ENCODE measurements around the gene HLA-F. TPM values are rescaled to one million over a fixed set of nuclear protein-coding genes. Genes with fewer than 3 reads are reported as not detected.

HLA-F gene
- polyA plus RNA-seq, 1 of the 3 experiments (the other 2 are of a cell fraction): 0.31 TPM

- ChIA-PET POLR2A (no interaction called here), CTCF (interaction anchor here (1.1 kb wide), 1 partner anchor 9 kb away, joined by 3 read pairs; no protein-coding TSS in a partner anchor)
- Histone ChIP-seq H4K20me1 (ENCODE audit: insufficient read depth) (no peaks in the 10 kb centered on the region), H3K36me3 (replicated peaks in 1 of 2; ENCODE audit: control insufficient read depth in 1 of 2, insufficient read depth in 2 of 2, low read length in 1 of 2) (no peaks in the 10 kb centered on the region), H3K9me2 (no peaks in the 10 kb centered on the region), H3K9ac (no peak overlapping the region), H3K79me2 (ENCODE audit: insufficient read depth) (no peaks in the 10 kb centered on the region), H3K4me1 (ENCODE audit: control insufficient read depth in 1 of 2, insufficient read depth in 2 of 2, low read depth in 1 of 2, low read length in 1 of 2) (no peaks in the 10 kb centered on the region), H3K27ac (ENCODE audit: low read depth in 2 of 2, low read length in 1 of 2) (no peak overlapping the region), H3K27me3 (ENCODE audit: insufficient read depth) (peaks cover 20% of the 10 kb centered on the region; the same call in 1 of the 2 replicates), H3K4me3 (ENCODE audit: low read depth in 2 of 2, low read length in 1 of 2) (no peak overlapping the region), H2AFZ (ENCODE audit: low read depth) (no peak overlapping the region), H3K4me2 (no peak overlapping the region), H3K9me3 (no peaks in the 10 kb centered on the region), H3F3A (replicated peaks; ENCODE audit: insufficient read depth) (peaks cover 6% of the 10 kb centered on the region)
- no peak for TF ChIP-seq EZH2phosphoT487 (IDR thresholded peaks at IDR 0.05; ENCODE audit: borderline replicate concordance, low read depth)
- TF ChIP-seq RXRA (IDR thresholded peaks at IDR 0.05; ENCODE audit: borderline replicate concordance, low read depth): no peak
- TF ChIP-seq FOSL2 (IDR thresholded peaks at IDR 0.05; ENCODE audit: borderline replicate concordance, low read depth): no peak
- no peak for TF ChIP-seq EP300 (IDR thresholded peaks at IDR 0.05; ENCODE audit: borderline replicate concordance in 1 of 2, low read depth in 1 of 2, low read length in 1 of 2)
- no peak for TF ChIP-seq POLR2AphosphoS5 (IDR thresholded peaks at IDR 0.05; ENCODE audit: low read depth, low read length)
- TF ChIP-seq NRF1 (IDR thresholded peaks at IDR 0.05; ENCODE audit: low read depth, low read length): no peak
- TF ChIP-seq NFIC (IDR thresholded peaks at IDR 0.05; ENCODE audit: borderline replicate concordance): no peak
- TF ChIP-seq REST (IDR thresholded peaks at IDR 0.05; ENCODE audit: low read depth, low read length): no peak
- no peak for TF ChIP-seq YY1 (IDR thresholded peaks at IDR 0.05; ENCODE audit: low read depth)
- no peak for TF ChIP-seq ELF1 (IDR thresholded peaks at IDR 0.05)
- TF ChIP-seq SMC3 (IDR thresholded peaks at IDR 0.05; ENCODE audit: low read depth, low read length): no peak
- no peak for TF ChIP-seq TEAD4 (IDR thresholded peaks at IDR 0.05; ENCODE audit: borderline replicate concordance, insufficient read depth)
- WGBS (ENCODE audit: low lambda C conversion rate): 9% methylated on average over 2 of the region's 3 CpGs
- DNase-seq: no peak
Measured at GRCh38 chr6:29760328-29760727, 37.1 kb downstream of the HLA-F start.

- H3K4me3 ChIP-seq (ENCODE audit: low read depth in 2 of 2, low read length in 1 of 2): no peak overlapping the region
- H3K27me3 ChIP-seq (ENCODE audit: insufficient read depth): peaks cover 12% of the 10 kb centered on the region; the same call in 1 of the 2 replicates
- H3K79me2 ChIP-seq (ENCODE audit: insufficient read depth): no peaks in the 10 kb centered on the region
- POLR2A ChIA-PET: no interaction called here
- no peaks in the 10 kb centered on the region for H3K9me3 ChIP-seq
- no peak overlapping the region for H2AFZ ChIP-seq (ENCODE audit: low read depth)
- no peaks in the 10 kb centered on the region for H4K20me1 ChIP-seq (ENCODE audit: insufficient read depth)
- H3K4me1 ChIP-seq (ENCODE audit: control insufficient read depth in 1 of 2, insufficient read depth in 2 of 2, low read depth in 1 of 2, low read length in 1 of 2): no peaks in the 10 kb centered on the region
- no peaks in the 10 kb centered on the region for H3K9me2 ChIP-seq
- CTCF ChIA-PET: no interaction called here
- no peak overlapping the region for H3K27ac ChIP-seq (ENCODE audit: low read depth in 2 of 2, low read length in 1 of 2)
- H3K4me2 ChIP-seq: no peak overlapping the region
- no peak for DNase-seq
- no peak overlapping the region for H3K9ac ChIP-seq
- whole genome bisulfite sequencing (ENCODE audit: low lambda C conversion rate): 3% methylated on average over 2 of the region's 4 CpGs
- H3F3A ChIP-seq (replicated peaks; ENCODE audit: insufficient read depth): peaks cover 6% of the 10 kb centered on the region
- H3K36me3 ChIP-seq (replicated peaks in 1 of 2; ENCODE audit: control insufficient read depth in 1 of 2, insufficient read depth in 2 of 2, low read length in 1 of 2): no peaks in the 10 kb centered on the region
- no peak for TF ChIP-seq SMC3 (IDR thresholded peaks at IDR 0.05; ENCODE audit: low read depth, low read length)
- TF ChIP-seq ZBTB33 (IDR thresholded peaks at IDR 0.05; ENCODE audit: borderline replicate concordance, low read depth): no peak
- TF ChIP-seq POLR2AphosphoS5 (IDR thresholded peaks at IDR 0.05; ENCODE audit: low read depth, low read length): no peak
- no peak for TF ChIP-seq NRF1 (IDR thresholded peaks at IDR 0.05; ENCODE audit: low read depth, low read length)
- no peak for TF ChIP-seq USF1 (IDR thresholded peaks at IDR 0.05; ENCODE audit: borderline replicate concordance, low read depth)
- no peak for TF ChIP-seq TAF1 (IDR thresholded peaks at IDR 0.05; ENCODE audit: borderline replicate concordance, low read depth, low read length)
- TF ChIP-seq MXI1 (IDR thresholded peaks at IDR 0.05; ENCODE audit: low read depth, low read length): no peak
- no peak for TF ChIP-seq CHD2 (IDR thresholded peaks at IDR 0.05; ENCODE audit: low read length, partially characterized antibody)
- TF ChIP-seq MAX (IDR thresholded peaks at IDR 0.05; ENCODE audit: low read depth): no peak
- no peak for TF ChIP-seq FOXJ3 (CRISPR knock-in tag; IDR thresholded peaks at IDR 0.05)
- TF ChIP-seq TCF12 (IDR thresholded peaks at IDR 0.05): no peak
- TF ChIP-seq USF2 (IDR thresholded peaks at IDR 0.05; ENCODE audit: borderline replicate concordance, low read depth, low read length): no peak
- TF ChIP-seq FOXM1 (IDR thresholded peaks at IDR 0.05; ENCODE audit: low read depth): no peak
- no peak for TF ChIP-seq YY1 (IDR thresholded peaks at IDR 0.05; ENCODE audit: low read depth)
Measured at GRCh38 chr6:29762051-29762450, 38.8 kb downstream of the HLA-F start.

All from SK-N-SH (cell line).